Stomach (tissue), 9 donors: ENCODE measurements around the gene SNAP25. TPM values are rescaled to one million over a fixed set of nuclear protein-coding genes. Genes with fewer than 3 reads are reported as not detected.

Experiments used
- DNase-seq, 2 donors: peaks; one replicate each; pipeline versions ENCODE4 v3.0.0 to v3.0.0-alpha.2; 2013 to 2019
- H3K27ac ChIP-seq, 5 donors: fragments of 200-600 bp in 4 of 5; sonication (generic) in 4 of 5; one replicate each; pipeline ENCODE4 v1.5.1; 2013 to 2019; ENCODE audit warnings: mild to moderate bottlenecking in 1 of 5, moderate library complexity in 1 of 5
- H3K27me3 ChIP-seq, 3 donors: fragments of 200-600 bp; sonication (generic); one replicate each; pipeline ENCODE4 v1.5.1; 2017 to 2019; ENCODE audit warnings: mixed run types in 1 of 3
- H3K36me3 ChIP-seq, 4 donors: fragments of 200-600 bp; sonication (generic); 1 replicate in 3 of 4; 2 replicates in 1 of 4; pipeline ENCODE4 v1.5.1; 2016 to 2019
- H3K4me1 ChIP-seq, 4 donors: fragments of 200-600 bp; sonication (generic); one replicate each; pipeline ENCODE4 v1.5.1; 2016 to 2019
- H3K4me3 ChIP-seq, 4 donors: fragments of 200-600 bp; sonication (generic) in 3 of 4; one replicate each; pipeline ENCODE4 v1.5.1; 2016 to 2019; ENCODE audit warnings: mild to moderate bottlenecking in 1 of 4
- H3K9me3 ChIP-seq, 4 donors: fragments of 200-600 bp; sonication (generic); one replicate each; pipeline ENCODE4 v1.5.1; 2016 to 2019
- CTCF ChIP-seq, 7 experiments: fragments of 450-650 bp in 4 of 7; fragments of 200-600 bp in 3 of 7; sonication (generic) in 3 of 7; IDR thresholded peaks; one replicate each; pipeline ENCODE4 v1.5.1; 2016 to 2019; ENCODE audit warnings: antibody characterized with exemption in 7 of 7, control low read depth in 2 of 7, mild to moderate bottlenecking in 1 of 7
- EP300 ChIP-seq: sonication (generic); formaldehyde crosslinking; IDR thresholded peaks from one replicate; pipeline ENCODE4 v1.6.1; 2017; ENCODE audit warnings: antibody characterized with exemption
- POLR2A ChIP-seq, 4 donors: fragments of 450-650 bp; IDR thresholded peaks; one replicate each; pipeline ENCODE4 v1.6.1; 2016; ENCODE audit warnings: antibody characterized with exemption in 4 of 4, control low read depth in 2 of 4, mild to moderate bottlenecking in 1 of 4, moderate library complexity in 1 of 4
- POLR2AphosphoS5 ChIP-seq, 3 donors: sonication (generic); formaldehyde crosslinking; IDR thresholded peaks; one replicate each; pipeline ENCODE4 v1.6.1; 2016; ENCODE audit warnings: antibody characterized with exemption in 3 of 3
- WGBS, 5 donors: extraction: QIAGEN DNeasy Blood & Tissue Kit in 3 of 5; methylation state at CpG; one replicate each; pipeline versions ENCODE4 v1.1.5 to v1.1.7; 2013 to 2018; 5-methylcytosine and 5-hydroxymethylcytosine counted together
- intact Hi-C: fragments of 100-400 bp; cut with DNase I; formaldehyde crosslinking; loops from one replicate; pipeline ENCODE4 v1.15.1; 2023; ENCODE audit warnings: low total_unique reads
- polyA plus RNA-seq, 3 donors: library from polyadenylated mRNA; stranded (reverse); fragments of 200-250 nt; gene quantifications; one replicate each; pipeline ENCODE4 v1.2.3, GENCODE V29; 2013
- total RNA-seq, 5 donors: library from RNA; depleted of rRNA; stranded (reverse); fragments of >200 nt; gene quantifications; one replicate each; pipeline versions ENCODE4 v1.1.0 to v1.2.3, GENCODE V29; 2014 to 2016
- donor health status: healthy with polysubstance abuse.
- donor health status: Bipolar disorder and iron deficiency.
- donor health status: healthy.

The SNAP25 gene
- total and polyA plus RNA-seq, 8 donors, result 1.8 to 12.5 (median 2.8) TPM; not detected in 1

GRCh38 chr20:10322073-10323012, 103.7 kb downstream of the SNAP25 start:
- H3K4me3 ChIP-seq, result no peak overlapping the region
- intact Hi-C loops, result loop anchor here (10.0 kb wide), 1 partner anchor 368 kb away; no protein-coding TSS in a partner anchor
- no peak overlapping the region for H3K27ac ChIP-seq
- no peaks in the 10 kb centered on the region for H3K36me3 ChIP-seq
- H3K27me3 ChIP-seq, result no peaks in the 10 kb centered on the region
- 58 to 79% (median 73%) methylated on average over 6 of the region's 6 CpGs for WGBS, 5 donors
- no peaks in the 10 kb centered on the region for H3K4me1 ChIP-seq
- no peaks in the 10 kb centered on the region for H3K9me3 ChIP-seq
- TF ChIP-seq POLR2A (IDR thresholded peaks at IDR 0.05) (no peak), EP300 (no peak), CTCF (IDR thresholded peaks at IDR 0.05) (no peak), POLR2AphosphoS5 (IDR thresholded peaks at IDR 0.05) (no peak)
- no peak for DNase-seq

- Histone ChIP-seq H3K27me3 (no peaks in the 10 kb centered on the region), H3K4me3 (no peak overlapping the region), H3K4me1 (no peaks in the 10 kb centered on the region), H3K27ac (no peak overlapping the region), H3K36me3 (no peaks in the 10 kb centered on the region), H3K9me3 (no peaks in the 10 kb centered on the region)
- no peak for DNase-seq
- WGBS, 5 donors, result 74 to 80% (median 76%) methylated on average over 4 of the region's 4 CpGs
- intact Hi-C loops, result loop anchor here (10.0 kb wide), 1 partner anchor 369 kb away; no protein-coding TSS in a partner anchor
- TF ChIP-seq POLR2AphosphoS5 (IDR thresholded peaks at IDR 0.05) (no peak), CTCF (IDR thresholded peaks at IDR 0.05) (no peak), EP300 (no peak), POLR2A (IDR thresholded peaks at IDR 0.05) (no peak)
These were observed 105.1 kb downstream of the SNAP25 start for GRCh38 chr20:10323729-10324128.

- TF ChIP-seq EP300, result no peak
- no peak for TF ChIP-seq POLR2AphosphoS5 (IDR thresholded peaks at IDR 0.05)
- TF ChIP-seq POLR2A (IDR thresholded peaks at IDR 0.05), result no peak
- no peak for TF ChIP-seq CTCF (IDR thresholded peaks at IDR 0.05)
- no peak overlapping the region for H3K27ac ChIP-seq
- H3K4me1 ChIP-seq, result no peaks in the 10 kb centered on the region
- WGBS, 5 donors, result 72 to 89% (median 80%) methylated on average over 8 of the region's 8 CpGs
- no peak overlapping the region for H3K4me3 ChIP-seq
- H3K27me3 ChIP-seq, result no peaks in the 10 kb centered on the region
- H3K36me3 ChIP-seq, result no peaks in the 10 kb centered on the region
- intact Hi-C loops, result loop anchor here (10.0 kb wide), 1 partner anchor 370 kb away; no protein-coding TSS in a partner anchor
- no peaks in the 10 kb centered on the region for H3K9me3 ChIP-seq
- peak in 1 of 2 donors; percentile 28 for DNase-seq
These were observed 105.7 kb downstream of the SNAP25 start for GRCh38 chr20:10324198-10324847.

- TF ChIP-seq POLR2A (IDR thresholded peaks at IDR 0.05) (no peak), POLR2AphosphoS5 (IDR thresholded peaks at IDR 0.05) (no peak)
- no peak for DNase-seq
- H3K4me3 ChIP-seq, result no peak overlapping the region
- H3K4me1 ChIP-seq, result no peaks in the 10 kb centered on the region
- H3K36me3 ChIP-seq, result no peaks in the 10 kb centered on the region
- no peaks in the 10 kb centered on the region for H3K27me3 ChIP-seq
- no peaks in the 10 kb centered on the region for H3K9me3 ChIP-seq
- intact Hi-C loops, result loop anchor here (10.0 kb wide), 1 partner anchor 374 kb away; no protein-coding TSS in a partner anchor
- 77 to 87% (median 82%) methylated on average over 4 of the region's 4 CpGs for WGBS, 5 donors
- no peak overlapping the region for H3K27ac ChIP-seq
These were observed 110.2 kb downstream of the SNAP25 start for GRCh38 chr20:10328897-10329255.
